NOMO-1 (cell line): ENCODE measurements around the gene ABR.

ENCODE experiments used
- DNase-seq, 2 experiments: peaks; one replicate each; lab custom pipeline; 2025; ENCODE audit not compliant: unreplicated experiment in 2 of 2; lab: John Stamatoyannopoulos, UW

ABR gene

DNA sequence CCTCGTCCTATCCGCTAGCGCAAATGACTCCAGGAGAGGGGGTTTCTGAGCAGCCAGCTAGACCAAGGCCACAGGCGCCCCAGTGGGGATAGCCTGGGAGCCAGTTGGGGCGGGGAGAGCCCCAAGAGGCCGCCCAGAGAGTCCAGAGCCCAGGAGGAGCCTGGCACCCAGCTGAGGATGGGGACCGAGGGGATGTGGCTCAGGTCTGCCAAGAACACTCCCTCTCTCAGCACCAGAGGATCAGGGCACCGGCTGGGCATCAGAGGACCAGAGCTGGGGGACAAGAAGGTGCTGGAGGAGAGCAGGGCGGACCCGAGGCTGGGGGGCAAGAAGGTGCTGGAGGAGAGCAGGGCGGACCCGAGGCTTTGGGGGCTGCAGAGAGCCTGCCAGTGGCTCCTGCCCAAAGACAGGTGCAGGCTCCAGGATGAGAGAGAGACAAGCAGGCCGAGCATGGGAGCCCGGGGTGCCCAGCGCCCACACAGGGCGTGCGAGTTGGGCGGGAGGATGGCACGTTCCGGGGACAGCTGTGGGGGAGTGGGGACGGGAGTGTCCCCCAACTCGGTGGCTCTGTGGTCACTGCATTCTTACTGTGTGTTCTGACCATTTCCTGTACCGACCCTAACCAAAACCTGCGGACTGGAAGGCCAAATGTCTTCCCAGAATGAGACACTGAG is 143.5 kb downstream of the ABR start:
- no peak for DNase-seq

- no peak for DNase-seq
Observed at GRCh38 chr17:1035546-1036170, 144.1 kb downstream of the ABR start.

GRCh38 chr17:1034652-1035210 is 145.1 kb downstream of the ABR start:
- DNase-seq, result no peak

- no peak for DNase-seq
Observed at GRCh38 chr17:1033503-1033902, 146.3 kb downstream of the ABR start.

- no peak for DNase-seq
Observed at GRCh38 chr17:1032391-1032790, 147.4 kb downstream of the ABR start.

DNA sequence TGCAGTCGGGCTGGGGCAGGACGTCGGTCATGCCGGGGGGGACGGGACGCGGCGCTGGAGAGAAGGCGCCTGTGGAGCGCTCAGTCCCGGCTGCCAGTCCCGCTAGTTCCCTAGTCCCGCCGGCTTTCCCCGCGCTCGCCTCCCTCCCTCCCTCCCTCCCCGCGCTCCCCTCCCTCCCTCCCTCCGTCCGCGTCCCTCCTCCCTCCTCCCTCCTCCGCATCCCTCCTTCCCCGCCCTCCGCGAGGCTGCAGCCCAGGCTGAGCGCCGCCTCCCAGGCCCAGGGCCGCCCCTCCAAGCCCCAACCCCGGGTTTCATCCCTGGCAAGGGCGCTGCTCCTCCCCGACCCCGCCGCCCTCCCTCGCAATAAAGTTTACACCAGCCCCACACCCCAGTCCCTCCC is 148.1 kb downstream of the ABR start:
- no peak for DNase-seq

DNA sequence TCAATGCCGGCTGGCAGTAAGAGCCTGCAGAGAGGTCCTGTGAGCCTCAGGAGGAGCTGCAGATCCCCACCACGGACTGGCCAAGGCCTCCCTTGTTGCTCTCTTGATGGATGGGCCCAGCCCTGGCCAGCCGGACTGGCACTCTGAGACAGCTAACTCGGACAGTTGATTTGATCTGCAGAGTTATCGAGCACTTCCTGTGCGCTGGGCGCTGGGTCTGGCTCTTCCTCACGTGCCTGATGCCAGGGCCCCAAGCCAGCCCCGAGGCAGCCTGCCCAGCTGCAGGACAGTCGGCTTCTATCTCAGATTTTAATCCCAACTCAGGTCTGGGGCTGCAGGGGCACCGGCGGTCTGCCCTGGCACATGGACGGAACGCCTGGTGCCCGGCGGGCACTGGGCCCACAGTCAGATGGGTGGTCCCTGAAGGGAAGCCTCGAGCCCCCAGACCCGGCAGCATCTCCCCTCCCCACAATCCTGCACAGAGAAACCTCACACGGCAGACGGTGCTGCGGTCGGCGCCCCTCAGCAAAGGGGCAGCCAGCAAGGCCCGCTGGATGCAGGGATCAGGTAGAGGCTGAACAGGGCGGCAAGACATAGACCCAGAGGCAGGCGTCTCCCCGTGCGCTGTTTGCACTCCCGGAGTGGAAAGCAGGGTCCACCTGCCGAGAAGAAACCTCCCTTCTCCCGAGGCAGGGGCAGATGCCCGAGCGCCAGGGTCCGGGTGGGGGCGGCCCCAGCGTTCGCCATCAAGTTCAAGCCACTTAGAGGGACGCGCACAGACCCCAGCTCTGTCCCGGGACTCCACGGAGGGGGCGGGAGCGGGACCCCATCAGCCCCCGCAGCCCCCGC is 148.9 kb downstream of the ABR start:
- DNase-seq, result no peak

- no peak for DNase-seq
Observed at GRCh38 chr17:1029922-1030644, 149.7 kb downstream of the ABR start.

DNA sequence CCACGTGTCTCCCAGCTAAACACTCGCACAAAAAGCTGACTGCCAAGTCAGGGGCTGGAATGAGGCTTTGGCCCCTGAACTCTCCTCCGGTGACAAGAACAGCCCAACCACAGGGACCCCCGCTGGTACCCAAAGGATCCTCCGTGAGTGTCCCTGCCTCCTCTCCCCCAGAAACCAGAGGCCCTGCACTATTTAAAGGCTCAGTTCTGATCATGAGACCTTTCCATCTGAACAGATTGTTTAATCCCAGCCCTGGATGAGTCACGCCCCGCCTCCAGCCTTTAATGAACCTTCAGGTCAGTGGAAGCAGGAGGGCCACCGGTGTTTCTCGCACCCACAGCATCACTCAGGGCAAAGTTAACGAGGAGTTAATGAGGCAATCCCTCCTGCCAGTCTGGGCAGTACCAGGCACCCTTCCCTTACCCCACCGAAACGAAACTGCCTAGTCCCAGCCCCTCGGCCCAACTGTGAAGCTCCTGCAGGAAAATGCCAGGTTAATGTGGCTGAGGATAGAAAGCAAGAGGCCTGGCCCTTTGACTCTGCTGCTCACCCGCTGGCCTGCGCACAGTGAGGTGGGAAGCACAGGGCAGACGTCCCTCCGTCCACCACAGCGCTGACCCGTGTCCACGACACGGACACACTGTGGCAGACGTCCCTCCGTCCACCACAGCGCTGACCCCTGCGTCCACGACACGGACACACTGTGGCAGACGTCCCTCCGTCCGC is 150.4 kb downstream of the ABR start:
- DNase-seq, result no peak

GRCh38 chr17:1027044-1027443 is 152.7 kb downstream of the ABR start:
- no peak for DNase-seq

GRCh38 chr17:1026599-1026975 is 153.2 kb downstream of the ABR start:
- DNase-seq, result no peak

GRCh38 chr17:1025733-1026598 is 153.8 kb downstream of the ABR start:
- DNase-seq, result no peak

DNA sequence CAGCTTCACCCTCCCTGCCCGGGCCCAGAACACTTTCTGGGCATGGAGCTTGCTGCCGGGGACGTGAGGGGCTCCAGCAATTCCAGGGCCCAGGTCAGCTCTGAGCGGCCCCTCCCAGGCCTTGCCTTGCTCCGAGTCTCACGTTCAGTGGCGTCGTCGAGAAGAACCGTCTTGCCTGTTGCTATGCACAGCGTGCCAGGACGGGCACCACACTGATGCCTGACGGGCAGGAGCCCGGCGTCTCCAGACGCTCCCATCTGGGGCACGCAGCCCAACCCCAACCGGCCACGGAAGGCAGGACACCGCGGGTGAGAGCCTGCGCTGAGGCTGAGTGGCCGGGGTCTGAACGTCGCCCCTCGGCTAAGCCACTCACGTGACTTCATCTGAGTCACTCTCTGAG is 155.7 kb downstream of the ABR start:
- DNase-seq, result no peak

DNA sequence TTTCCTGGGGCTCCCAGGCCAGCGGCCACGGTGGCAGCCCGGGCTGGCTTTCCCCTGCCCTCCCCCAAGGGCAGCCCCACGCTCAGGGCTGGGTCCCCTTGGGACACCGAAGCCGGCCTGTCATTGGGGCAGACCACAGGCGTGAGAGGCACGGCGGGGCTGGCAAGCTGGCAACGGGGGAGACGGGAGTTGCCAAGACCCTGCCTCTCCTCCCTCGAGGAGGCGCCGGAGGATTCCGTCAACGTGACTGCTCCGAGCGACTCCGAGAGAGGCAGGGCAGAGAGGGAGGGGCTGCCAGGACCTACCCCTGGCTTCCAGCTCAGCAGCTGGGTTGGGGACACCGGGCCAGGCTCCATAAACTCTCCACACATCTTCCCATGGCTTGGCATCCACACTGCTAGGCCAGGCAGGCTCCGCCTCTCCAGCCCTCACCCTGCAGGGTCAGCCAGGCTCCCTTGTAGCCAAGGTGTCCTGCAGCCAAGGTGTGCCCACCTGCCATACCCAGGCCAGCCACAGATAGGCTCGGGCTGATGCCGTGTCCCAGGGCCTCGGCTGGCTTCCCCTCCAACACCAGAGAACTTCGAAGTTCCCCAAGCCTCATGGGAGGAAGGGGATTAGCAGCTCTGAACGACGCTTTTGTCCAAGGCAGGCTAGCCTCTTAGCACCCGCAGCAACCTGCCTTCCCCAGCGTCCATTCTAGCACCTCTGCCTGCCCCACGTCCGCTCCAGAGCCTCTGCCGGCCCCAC is 157.3 kb downstream of the ABR start:
- DNase-seq, result no peak

- no peak for DNase-seq
Observed at GRCh38 chr17:1021147-1021546, 158.6 kb downstream of the ABR start.

- no peak for DNase-seq
Observed at GRCh38 chr17:1019451-1019850, 160.3 kb downstream of the ABR start.

DNA sequence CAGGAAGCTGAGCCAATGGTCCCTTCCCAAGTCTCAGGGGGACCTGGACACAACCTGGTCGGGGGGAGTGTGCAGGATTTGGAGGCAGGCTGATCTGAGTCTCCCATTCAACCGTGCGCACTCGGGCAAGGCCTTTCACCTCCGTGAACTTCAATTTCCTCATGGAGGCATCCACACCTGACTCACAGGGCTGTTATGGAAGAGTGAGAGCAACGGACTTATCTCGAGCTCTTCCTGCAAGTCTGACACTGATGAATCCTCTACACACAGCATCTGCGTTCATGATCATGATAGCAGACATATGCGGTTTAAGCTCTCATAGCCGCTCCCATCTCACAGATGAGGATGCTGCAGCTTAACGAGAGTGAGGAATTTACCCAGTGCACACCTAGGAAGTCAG is 161.2 kb downstream of the ABR start:
- DNase-seq, result no peak

GRCh38 chr17:1013729-1014090 is 166.1 kb downstream of the ABR start:
- no peak for DNase-seq
